Adrenal gland (tissue), 5 donors: ENCODE measurements around the gene CNTNAP2.

Source experiments
- POLR2A ChIP-seq, 2 donors: fragments of 450-650 bp; IDR thresholded peaks; one replicate each; pipeline ENCODE4 v1.6.1; 2017; ENCODE audit warnings: antibody characterized with exemption in 2 of 2, mild to moderate bottlenecking in 2 of 2, moderate library complexity in 1 of 2
- TF ChIP-seq, protein P1 (sequence below), 6 experiments: fragments of 450-650 bp in 4 of 6; fragments of 200-600 bp in 2 of 6; sonication (generic) in 1 of 6; IDR thresholded peaks; 1 replicate in 5 of 6; 2 replicates in 1 of 6; pipeline versions ENCODE4 v1.5.1 to v1.8.0; 2016 to 2021; ENCODE audit warnings: antibody characterized with exemption in 6 of 6, mild to moderate bottlenecking in 2 of 6, moderate library complexity in 1 of 6
- donor health status: DM: no; HTN: no; CAD: no.

DNA sequence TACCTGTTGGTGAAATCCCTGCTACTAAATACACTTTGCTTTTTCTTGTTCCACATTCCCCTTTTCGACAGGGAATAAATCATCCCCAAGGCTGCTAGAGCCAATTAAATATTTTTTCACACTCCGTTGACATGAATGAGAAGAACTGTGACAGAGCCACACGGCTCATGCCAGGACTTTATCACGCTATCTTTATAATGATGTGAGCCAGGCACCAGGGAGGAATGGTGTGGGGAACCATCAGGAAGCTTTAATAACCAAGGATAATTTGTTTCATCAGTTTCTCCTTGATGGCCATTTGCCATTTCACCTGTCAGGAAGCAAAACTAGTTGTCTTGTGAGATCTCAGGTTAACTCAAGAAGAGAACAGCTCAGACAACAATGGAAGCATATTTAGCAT is 2280.9 kb downstream of the CNTNAP2 start:
- TF ChIP-seq, protein P1, sequence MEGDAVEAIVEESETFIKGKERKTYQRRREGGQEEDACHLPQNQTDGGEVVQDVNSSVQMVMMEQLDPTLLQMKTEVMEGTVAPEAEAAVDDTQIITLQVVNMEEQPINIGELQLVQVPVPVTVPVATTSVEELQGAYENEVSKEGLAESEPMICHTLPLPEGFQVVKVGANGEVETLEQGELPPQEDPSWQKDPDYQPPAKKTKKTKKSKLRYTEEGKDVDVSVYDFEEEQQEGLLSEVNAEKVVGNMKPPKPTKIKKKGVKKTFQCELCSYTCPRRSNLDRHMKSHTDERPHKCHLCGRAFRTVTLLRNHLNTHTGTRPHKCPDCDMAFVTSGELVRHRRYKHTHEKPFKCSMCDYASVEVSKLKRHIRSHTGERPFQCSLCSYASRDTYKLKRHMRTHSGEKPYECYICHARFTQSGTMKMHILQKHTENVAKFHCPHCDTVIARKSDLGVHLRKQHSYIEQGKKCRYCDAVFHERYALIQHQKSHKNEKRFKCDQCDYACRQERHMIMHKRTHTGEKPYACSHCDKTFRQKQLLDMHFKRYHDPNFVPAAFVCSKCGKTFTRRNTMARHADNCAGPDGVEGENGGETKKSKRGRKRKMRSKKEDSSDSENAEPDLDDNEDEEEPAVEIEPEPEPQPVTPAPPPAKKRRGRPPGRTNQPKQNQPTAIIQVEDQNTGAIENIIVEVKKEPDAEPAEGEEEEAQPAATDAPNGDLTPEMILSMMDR (IDR thresholded peaks at IDR 0.05) = no peak
- no peak for TF ChIP-seq POLR2A (IDR thresholded peaks at IDR 0.05)
